HG03175 (cell line): Measurements from ENCODE around the gene IL26.
"Not testable (repeated sequence)": the region's sequence is repeated elsewhere in the genome, so short reads cannot be mapped to it uniquely, and the experiment has no call there.

Source experiments
- ATAC-seq: cut with Tn5 transposase; IDR thresholded peaks from one replicate; pipeline ENCODE4 v1.9.1; 2021; ENCODE audit warnings: mild to moderate bottlenecking, moderate library complexity; ENCODE audit not compliant: unreplicated experiment

Gene IL26

DNA sequence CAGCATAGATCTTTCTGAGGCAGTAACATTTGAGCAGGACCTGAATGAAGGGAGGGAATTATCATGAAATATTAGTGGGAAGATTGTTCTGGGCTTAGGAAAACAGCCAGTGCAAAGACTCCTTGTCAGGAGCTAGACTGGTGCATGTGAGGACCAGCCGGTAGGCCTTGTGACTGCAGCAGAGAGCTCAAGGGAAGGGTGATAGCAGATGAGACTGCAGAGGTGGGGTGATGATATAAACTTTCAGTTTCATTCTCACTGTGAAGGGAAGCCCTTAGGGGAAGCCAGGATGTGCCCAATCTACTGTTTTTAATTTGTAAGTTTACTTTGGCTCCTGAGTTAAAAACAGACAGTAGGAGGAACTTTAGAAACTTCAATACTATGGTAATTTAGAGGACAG, 15.4 kb upstream of the IL26 start:
- peak; percentile 98 for ATAC-seq

GRCh38 chr12:68240079-68240478, 14.5 kb upstream of the IL26 start:
- ATAC-seq, result no peak

DNA sequence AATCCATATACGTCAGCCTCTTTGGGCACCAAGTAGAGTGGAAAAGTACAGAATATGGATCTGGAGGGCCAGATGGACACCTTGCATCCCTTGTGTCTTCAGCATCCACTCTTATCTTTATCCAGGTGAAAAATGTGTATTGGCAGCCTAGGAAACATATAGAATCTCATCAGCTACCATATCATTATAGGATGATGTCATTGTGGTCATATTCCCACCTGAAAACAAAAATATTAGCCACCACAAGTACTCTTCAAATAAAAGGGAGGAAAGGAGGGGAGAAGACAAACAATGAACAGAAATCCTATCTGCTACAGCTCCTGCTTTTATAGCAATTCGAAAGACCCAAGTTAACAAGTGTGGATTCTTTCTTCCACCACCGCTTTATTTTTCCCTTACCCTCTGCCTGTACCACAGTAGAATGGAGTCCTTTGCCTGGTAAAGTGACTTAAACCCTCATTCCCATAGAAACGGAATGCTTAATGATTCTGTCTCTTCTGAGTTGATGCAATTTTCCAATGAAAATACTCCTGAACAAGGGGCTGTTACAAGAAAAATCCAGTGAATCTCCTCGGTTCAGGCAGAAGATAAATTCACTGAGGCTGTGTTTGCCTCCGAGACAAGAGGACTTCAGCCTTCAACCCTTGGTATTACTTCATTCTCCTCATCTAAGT, 13.8 kb upstream of the IL26 start:
- no peak for ATAC-seq

- no peak for ATAC-seq
These were observed 12.0 kb upstream of the IL26 start for GRCh38 chr12:68237619-68238018.

GRCh38 chr12:68237078-68237477, 11.5 kb upstream of the IL26 start:
- no peak for ATAC-seq

- peak; percentile 49 for ATAC-seq
These were observed 10.9 kb upstream of the IL26 start for GRCh38 chr12:68236421-68237059.

GRCh38 chr12:68235576-68235975, 10.0 kb upstream of the IL26 start:
- no peak for ATAC-seq

GRCh38 chr12:68234140-68234539, 8.5 kb upstream of the IL26 start:
- no peak for ATAC-seq

GRCh38 chr12:68233498-68233897, 7.9 kb upstream of the IL26 start:
- ATAC-seq, result no peak

DNA sequence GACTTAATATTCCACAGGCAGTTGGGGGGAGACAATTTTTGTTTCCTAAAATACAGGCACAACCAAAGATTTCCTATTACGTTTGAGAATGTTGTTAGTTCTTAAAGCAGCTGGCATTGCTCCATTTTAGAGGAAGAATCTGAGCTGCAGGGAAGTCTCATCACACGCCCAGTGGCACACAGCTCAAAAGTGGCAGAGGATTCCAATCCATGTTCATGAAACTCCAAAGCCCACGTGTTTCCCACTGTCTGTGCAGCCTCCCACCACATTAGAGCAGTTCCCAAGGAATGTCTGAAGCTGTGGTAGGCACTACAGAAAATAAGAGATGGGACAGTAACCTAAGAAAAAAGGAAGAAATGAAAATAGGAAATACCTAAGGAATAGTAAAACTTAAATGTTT, 6.1 kb upstream of the IL26 start:
- no peak for ATAC-seq

- ATAC-seq, result no peak
These were observed 5.6 kb upstream of the IL26 start for GRCh38 chr12:68231229-68231628.

- ATAC-seq, result no peak
These were observed 4.3 kb upstream of the IL26 start for GRCh38 chr12:68229956-68230355.

DNA sequence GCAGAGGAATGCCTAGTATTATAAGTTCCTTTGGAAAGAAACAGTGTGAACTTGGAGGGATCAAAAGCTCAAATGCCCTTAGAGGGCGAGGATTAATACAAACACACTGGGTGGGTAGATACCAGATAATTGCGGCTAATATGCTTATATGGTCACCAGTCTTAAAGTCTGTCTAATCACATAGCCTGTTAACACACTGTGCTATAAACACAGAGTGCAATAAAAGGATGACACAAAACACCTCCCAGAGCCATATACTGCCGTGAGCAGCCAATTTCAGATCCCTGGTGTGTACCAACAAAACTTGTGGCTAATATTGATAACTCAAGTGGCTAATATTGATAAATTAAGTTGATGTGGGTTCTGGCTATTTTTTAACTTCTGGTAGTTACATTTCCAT, 1.7 kb upstream of the IL26 start:
- no peak for ATAC-seq

- no peak for ATAC-seq
These were observed 861 bp downstream of the IL26 start for GRCh38 chr12:68224613-68225285.

GRCh38 chr12:68223067-68223747, 2.4 kb downstream of the IL26 start:
- peak; percentile 93 for ATAC-seq

DNA sequence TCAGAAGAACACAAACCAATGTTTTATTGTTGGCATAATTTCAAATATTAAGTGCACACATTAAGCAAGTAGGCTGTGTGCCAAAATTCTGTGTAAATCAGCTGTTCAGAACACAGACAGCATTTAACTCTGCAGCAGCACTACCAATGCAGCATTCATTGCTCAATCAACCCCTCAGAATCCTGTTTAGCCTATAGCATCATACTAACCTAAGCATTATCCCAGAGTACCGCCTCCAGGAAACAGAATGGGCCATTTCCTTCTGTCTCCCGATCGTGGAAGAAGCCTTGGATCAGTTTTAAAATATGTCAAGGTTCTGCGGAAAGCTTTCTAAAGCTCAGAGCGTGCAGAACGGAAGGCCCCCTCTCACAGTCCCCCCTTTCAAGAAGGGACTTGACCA, 3.3 kb downstream of the IL26 start:
- no peak for ATAC-seq

GRCh38 chr12:68221497-68221896, 4.1 kb downstream of the IL26 start:
- ATAC-seq, result no peak

- ATAC-seq, result no peak
These were observed 14.7 kb downstream of the IL26 start for GRCh38 chr12:68210875-68211274.

- ATAC-seq, result not testable (repeated sequence)
These were observed 16.4 kb downstream of the IL26 start for GRCh38 chr12:68209048-68209728.

- ATAC-seq, result no peak
These were observed 18.3 kb downstream of the IL26 start for GRCh38 chr12:68207276-68207675.

GRCh38 chr12:68206446-68206845, 19.2 kb downstream of the IL26 start:
- no peak for ATAC-seq
